ENCODE measurements around the gene MIX23. TPM values are rescaled to one million over a fixed set of nuclear protein-coding genes. Genes with fewer than 3 reads are reported as not detected.

MIX23 gene
- total RNA-seq, 1 experiment from 2014 or later: 80.6 TPM

GRCh38 chr3:122389197-122389596 is 6.2 kb upstream of the MIX23 start:
- Histone ChIP-seq H3K27ac (ENCODE audit: insufficient read length, low read depth, low read length) (no peak overlapping the region), H3K14ac (ENCODE audit: insufficient read depth, low read length) (no peak overlapping the region), H4K5ac (ENCODE audit: insufficient read length, low read depth, low read length) (no peak overlapping the region), H4K8ac (replicated peaks; ENCODE audit: insufficient read length, low read depth, low read length) (no peak overlapping the region), H3K4me1 (ENCODE audit: insufficient read depth, low read length) (no peaks in the 10 kb centered on the region), H3K18ac (ENCODE audit: insufficient read length, low read depth, low read length) (no peak overlapping the region), H3K79me1 (ENCODE audit: insufficient read depth, low read depth, low read length, poor library complexity, severe bottlenecking) (no peaks in the 10 kb centered on the region), H3K4ac (ENCODE audit: low read depth, low read length) (no peak overlapping the region), H2AK5ac (ENCODE audit: insufficient read length, low read length) (no peak overlapping the region), H2BK15ac (ENCODE audit: low read depth, low read length) (no peak overlapping the region), H3K23ac (ENCODE audit: insufficient read length, low read depth, low read length) (no peak overlapping the region), H3K9me3 (ENCODE audit: control insufficient read depth, low read depth, low read length) (no peaks in the 10 kb centered on the region), H2BK12ac (ENCODE audit: insufficient read length, low read depth, low read length) (no peak overlapping the region), H3K4me2 (ENCODE audit: insufficient read depth, insufficient read length, low read length) (no peak overlapping the region), H4K20me1 (ENCODE audit: control insufficient read depth, insufficient read depth, insufficient read length) (no peaks in the 10 kb centered on the region), H3K56ac (ENCODE audit: insufficient read length, low read depth, low read length) (no peak overlapping the region), H4K91ac (ENCODE audit: insufficient read length, low read depth, low read length) (no peak overlapping the region), H3K9ac (ENCODE audit: extremely low read depth, insufficient read length, low read length) (no peak overlapping the region), H2BK20ac (ENCODE audit: low read depth, low read length, poor library complexity, severe bottlenecking) (no peak overlapping the region), H3T11ph (ENCODE audit: low read length) (no peak overlapping the region), H2BK120ac (ENCODE audit: low read depth, low read length, poor library complexity, severe bottlenecking) (no peak overlapping the region), H3K27me3 (ENCODE audit: insufficient read depth, low read length) (no peaks in the 10 kb centered on the region), H2AFZ (ENCODE audit: low read length) (no peak overlapping the region), H3K79me2 (ENCODE audit: insufficient read depth, low read length) (no peaks in the 10 kb centered on the region; the same call in 1 of the 2 replicates), H2BK5ac (ENCODE audit: insufficient read length, low read length) (no peak overlapping the region), H3K23me2 (ENCODE audit: insufficient read length, low read depth, low read length, poor library complexity, severe bottlenecking) (peaks cover 3% of the 10 kb centered on the region)
- no peak for DNase-seq
- Mint-ChIP-seq H3K4me3 (no peak overlapping the region), H3K36me3 (ENCODE audit: insufficient read depth in 1 of 3, low read depth in 3 of 3) (peaks cover 0 to 18% (median 12%) of the 10 kb centered on the region in 3 experiments; a peak in 5 of 7 replicates), H3K4me1 (peaks cover 12 to 18% of the 10 kb centered on the region in 2 experiments), H3K27ac (no peak overlapping the region), H3K9me3 (no peaks in the 10 kb centered on the region), H3K27me3 (ENCODE audit: low read depth) (no peaks in the 10 kb centered on the region)
- TF ChIP-seq, protein P1, sequence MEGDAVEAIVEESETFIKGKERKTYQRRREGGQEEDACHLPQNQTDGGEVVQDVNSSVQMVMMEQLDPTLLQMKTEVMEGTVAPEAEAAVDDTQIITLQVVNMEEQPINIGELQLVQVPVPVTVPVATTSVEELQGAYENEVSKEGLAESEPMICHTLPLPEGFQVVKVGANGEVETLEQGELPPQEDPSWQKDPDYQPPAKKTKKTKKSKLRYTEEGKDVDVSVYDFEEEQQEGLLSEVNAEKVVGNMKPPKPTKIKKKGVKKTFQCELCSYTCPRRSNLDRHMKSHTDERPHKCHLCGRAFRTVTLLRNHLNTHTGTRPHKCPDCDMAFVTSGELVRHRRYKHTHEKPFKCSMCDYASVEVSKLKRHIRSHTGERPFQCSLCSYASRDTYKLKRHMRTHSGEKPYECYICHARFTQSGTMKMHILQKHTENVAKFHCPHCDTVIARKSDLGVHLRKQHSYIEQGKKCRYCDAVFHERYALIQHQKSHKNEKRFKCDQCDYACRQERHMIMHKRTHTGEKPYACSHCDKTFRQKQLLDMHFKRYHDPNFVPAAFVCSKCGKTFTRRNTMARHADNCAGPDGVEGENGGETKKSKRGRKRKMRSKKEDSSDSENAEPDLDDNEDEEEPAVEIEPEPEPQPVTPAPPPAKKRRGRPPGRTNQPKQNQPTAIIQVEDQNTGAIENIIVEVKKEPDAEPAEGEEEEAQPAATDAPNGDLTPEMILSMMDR (conservative IDR thresholded peaks at IDR 0.05): no peak
